Gastroesophageal sphincter (tissue), 4 donors: ENCODE results near the gene SUPT5H. TPM values are rescaled to one million over a fixed set of nuclear protein-coding genes. Genes with fewer than 3 reads are reported as not detected.
A peak's percentile ranks its signal among the peaks of the same experiment; 100 is the strongest.

Source experiments
- ATAC-seq: fragments of 150-250 bp; one replicate; pipeline ENCODE4 v1.9.1; 2016; ENCODE audit warnings: mild to moderate bottlenecking, moderate library complexity
- H3K27ac ChIP-seq, 4 donors: fragments of 200-600 bp; sonication (generic) in 3 of 4; 1 replicate in 3 of 4; 2 replicates in 1 of 4; pipeline ENCODE4 v1.5.1; 2016 to 2019
- H3K27me3 ChIP-seq: fragments of 200-600 bp; sonication (generic); one replicate; pipeline ENCODE4 v1.5.1; 2019
- H3K36me3 ChIP-seq, 2 donors: fragments of 200-600 bp; sonication (generic); one replicate each; pipeline ENCODE4 v1.5.1; 2019; ENCODE audit warnings: control low read depth in 1 of 2
- H3K4me1 ChIP-seq, 3 donors: fragments of 200-600 bp; sonication (generic); 1 replicate in 2 of 3; 2 replicates in 1 of 3; pipeline ENCODE4 v1.5.1; 2016 to 2019; ENCODE audit warnings: control low read depth in 2 of 3
- H3K4me3 ChIP-seq, 2 donors: fragments of 200-600 bp; sonication (generic); one replicate each; pipeline ENCODE4 v1.5.1; 2019; ENCODE audit warnings: mild to moderate bottlenecking in 1 of 2, moderate library complexity in 1 of 2
- H3K9me3 ChIP-seq, 3 donors: fragments of 200-600 bp; sonication (generic); one replicate each; pipeline ENCODE4 v1.5.1; 2017 to 2019; ENCODE audit warnings: control low read depth in 2 of 3
- EP300 ChIP-seq: sonication (generic); formaldehyde crosslinking; IDR thresholded peaks from one replicate; pipeline ENCODE4 v1.6.1; 2017; ENCODE audit warnings: antibody characterized with exemption, mild to moderate bottlenecking
- POLR2A ChIP-seq, 2 donors: fragments of 450-650 bp; IDR thresholded peaks; one replicate each; pipeline ENCODE4 v1.6.1; 2017; ENCODE audit warnings: antibody characterized with exemption in 2 of 2, mild to moderate bottlenecking in 2 of 2, moderate library complexity in 1 of 2
- POLR2AphosphoS5 ChIP-seq: sonication (generic); formaldehyde crosslinking; IDR thresholded peaks from one replicate; pipeline ENCODE4 v1.6.1; 2017; ENCODE audit warnings: antibody characterized with exemption
- WGBS, 2 donors: methylation state at CpG; one replicate each; pipeline ENCODE4 v1.1.5; 2018; ENCODE audit warnings: low coverage in 1 of 2; 5-methylcytosine and 5-hydroxymethylcytosine counted together
- total RNA-seq, 4 donors: library from RNA; depleted of rRNA; stranded (reverse); fragments of >200 nt; gene quantifications; one replicate each; pipeline ENCODE4 v1.1.0, GENCODE V29; 2016
- TF ChIP-seq, protein P1 (sequence below), 4 experiments: fragments of 200-600 bp in 2 of 4; fragments of 450-650 bp in 2 of 4; sonication (generic) in 1 of 4; IDR thresholded peaks; one replicate each; pipeline ENCODE4 v1.5.1; 2017 to 2019; ENCODE audit warnings: antibody characterized with exemption in 4 of 4, mild to moderate bottlenecking in 2 of 4, moderate library complexity in 2 of 4

SUPT5H gene
- total RNA-seq, 4 donors from 2014 or later: 71.5 to 99.1 (median 87.0) TPM

DNA sequence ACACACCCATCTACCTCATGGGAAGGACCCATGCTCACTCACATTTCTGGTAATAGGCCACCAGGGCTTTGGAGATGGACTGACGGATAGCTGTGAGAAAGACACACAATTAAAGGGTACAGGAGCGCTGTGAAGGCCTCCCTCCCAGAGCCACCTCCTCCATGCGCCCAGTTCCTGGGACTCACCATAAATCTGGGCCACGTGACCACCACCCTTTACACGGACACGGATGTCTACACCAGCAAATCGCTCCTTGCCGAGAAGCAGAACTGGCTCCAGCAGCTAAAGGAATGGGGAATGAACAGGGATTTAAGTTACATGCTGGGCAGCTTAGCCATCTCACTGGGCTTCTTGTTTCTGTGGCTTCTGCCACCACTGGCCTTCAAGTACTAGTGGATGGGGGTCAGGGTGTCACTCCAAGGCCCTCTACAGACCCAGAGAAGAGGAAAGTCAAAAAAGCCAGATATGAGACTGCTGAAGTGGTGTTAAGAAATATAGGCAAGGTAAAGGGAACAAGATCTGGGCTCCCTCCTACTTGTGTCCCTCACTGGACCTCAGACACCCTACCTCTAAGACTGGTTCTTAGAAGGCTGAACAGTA is 11.8 kb upstream of the SUPT5H start:
- no peak for ATAC-seq
- H3K27me3 ChIP-seq: no peaks in the 10 kb centered on the region
- peaks cover 0 to 41% of the 10 kb centered on the region in 2 donors for H3K36me3 ChIP-seq
- no peak for TF ChIP-seq EP300
- TF ChIP-seq, protein P1, sequence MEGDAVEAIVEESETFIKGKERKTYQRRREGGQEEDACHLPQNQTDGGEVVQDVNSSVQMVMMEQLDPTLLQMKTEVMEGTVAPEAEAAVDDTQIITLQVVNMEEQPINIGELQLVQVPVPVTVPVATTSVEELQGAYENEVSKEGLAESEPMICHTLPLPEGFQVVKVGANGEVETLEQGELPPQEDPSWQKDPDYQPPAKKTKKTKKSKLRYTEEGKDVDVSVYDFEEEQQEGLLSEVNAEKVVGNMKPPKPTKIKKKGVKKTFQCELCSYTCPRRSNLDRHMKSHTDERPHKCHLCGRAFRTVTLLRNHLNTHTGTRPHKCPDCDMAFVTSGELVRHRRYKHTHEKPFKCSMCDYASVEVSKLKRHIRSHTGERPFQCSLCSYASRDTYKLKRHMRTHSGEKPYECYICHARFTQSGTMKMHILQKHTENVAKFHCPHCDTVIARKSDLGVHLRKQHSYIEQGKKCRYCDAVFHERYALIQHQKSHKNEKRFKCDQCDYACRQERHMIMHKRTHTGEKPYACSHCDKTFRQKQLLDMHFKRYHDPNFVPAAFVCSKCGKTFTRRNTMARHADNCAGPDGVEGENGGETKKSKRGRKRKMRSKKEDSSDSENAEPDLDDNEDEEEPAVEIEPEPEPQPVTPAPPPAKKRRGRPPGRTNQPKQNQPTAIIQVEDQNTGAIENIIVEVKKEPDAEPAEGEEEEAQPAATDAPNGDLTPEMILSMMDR (IDR thresholded peaks at IDR 0.05): no peak
- no peak for TF ChIP-seq POLR2AphosphoS5
- TF ChIP-seq POLR2A (IDR thresholded peaks at IDR 0.05): no peak
- H3K9me3 ChIP-seq: no peaks in the 10 kb centered on the region
- peak overlapping the region in 2 of 4 donors; percentile 91 to 92 for H3K27ac ChIP-seq
- H3K4me1 ChIP-seq: peaks cover 7 to 54% (median 28%) of the 10 kb centered on the region in 3 donors
- 73% methylated on average over 3 of the region's 8 CpGs; no CpG with 5 or more reads in 1 of the 2 donors for WGBS, 2 donors
- no peak overlapping the region for H3K4me3 ChIP-seq

DNA sequence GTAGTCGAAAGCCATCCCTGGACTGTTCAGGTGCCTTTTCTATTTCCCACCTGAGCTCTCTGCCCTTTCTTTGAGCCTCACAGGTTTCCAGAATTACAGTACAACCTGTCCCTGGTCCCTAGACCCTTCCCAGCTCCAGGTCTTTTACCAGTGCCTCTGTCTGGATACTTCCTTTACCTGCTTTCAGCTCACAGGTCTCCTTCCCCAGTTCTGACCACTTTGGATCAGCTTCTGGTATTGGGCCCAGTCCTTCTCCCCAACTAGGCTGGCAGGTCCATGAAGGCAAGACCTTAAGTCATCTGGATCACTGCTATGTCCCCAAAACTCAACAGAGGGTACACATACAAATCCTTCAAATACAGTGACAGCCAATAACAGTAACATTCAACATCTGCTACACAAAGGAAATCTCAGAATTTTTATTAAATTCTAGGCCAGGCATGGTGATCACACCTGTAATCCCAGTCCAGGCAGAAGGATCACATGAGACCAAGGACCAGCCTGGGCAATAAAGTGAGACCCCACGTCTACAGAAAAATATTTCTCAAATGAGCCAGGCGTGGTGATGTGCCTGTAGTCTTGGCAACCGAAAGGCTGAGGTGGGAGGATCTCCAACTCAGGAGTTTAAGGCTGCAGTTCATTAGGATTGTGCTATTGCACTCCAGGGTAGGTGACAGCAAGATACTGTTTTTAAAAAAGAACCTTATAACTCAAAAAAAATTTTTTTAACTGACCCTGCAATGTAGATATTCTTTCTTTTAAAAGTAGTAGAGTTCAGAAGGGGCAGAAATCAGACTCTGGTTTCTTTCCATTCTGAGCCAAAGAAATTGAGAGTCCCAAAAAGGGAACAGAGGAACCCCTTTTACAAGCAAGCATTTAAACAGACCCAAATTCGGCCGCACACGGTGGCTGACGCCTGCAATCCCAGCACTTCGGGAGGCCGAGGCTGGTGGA is 11.0 kb upstream of the SUPT5H start:
- Histone ChIP-seq H3K27ac (peak overlapping the region in 3 of 4 donors; percentile 25 to 92 (median 91)), H3K4me3 (peak overlapping the region in 1 of 2 donors; percentile 80), H3K27me3 (no peaks in the 10 kb centered on the region), H3K36me3 (peaks cover 0 to 41% of the 10 kb centered on the region in 2 donors), H3K9me3 (no peaks in the 10 kb centered on the region), H3K4me1 (peaks cover 4 to 45% (median 20%) of the 10 kb centered on the region in 3 donors)
- 45 to 66% methylated on average over 9 to 10 of the region's 10 CpGs for WGBS, 2 donors
- TF ChIP-seq POLR2A (IDR thresholded peaks at IDR 0.05): no peak
- TF ChIP-seq, protein P1 (IDR thresholded peaks at IDR 0.05): no peak
- no peak for TF ChIP-seq EP300
- TF ChIP-seq POLR2AphosphoS5: no peak
- no peak for ATAC-seq

DNA sequence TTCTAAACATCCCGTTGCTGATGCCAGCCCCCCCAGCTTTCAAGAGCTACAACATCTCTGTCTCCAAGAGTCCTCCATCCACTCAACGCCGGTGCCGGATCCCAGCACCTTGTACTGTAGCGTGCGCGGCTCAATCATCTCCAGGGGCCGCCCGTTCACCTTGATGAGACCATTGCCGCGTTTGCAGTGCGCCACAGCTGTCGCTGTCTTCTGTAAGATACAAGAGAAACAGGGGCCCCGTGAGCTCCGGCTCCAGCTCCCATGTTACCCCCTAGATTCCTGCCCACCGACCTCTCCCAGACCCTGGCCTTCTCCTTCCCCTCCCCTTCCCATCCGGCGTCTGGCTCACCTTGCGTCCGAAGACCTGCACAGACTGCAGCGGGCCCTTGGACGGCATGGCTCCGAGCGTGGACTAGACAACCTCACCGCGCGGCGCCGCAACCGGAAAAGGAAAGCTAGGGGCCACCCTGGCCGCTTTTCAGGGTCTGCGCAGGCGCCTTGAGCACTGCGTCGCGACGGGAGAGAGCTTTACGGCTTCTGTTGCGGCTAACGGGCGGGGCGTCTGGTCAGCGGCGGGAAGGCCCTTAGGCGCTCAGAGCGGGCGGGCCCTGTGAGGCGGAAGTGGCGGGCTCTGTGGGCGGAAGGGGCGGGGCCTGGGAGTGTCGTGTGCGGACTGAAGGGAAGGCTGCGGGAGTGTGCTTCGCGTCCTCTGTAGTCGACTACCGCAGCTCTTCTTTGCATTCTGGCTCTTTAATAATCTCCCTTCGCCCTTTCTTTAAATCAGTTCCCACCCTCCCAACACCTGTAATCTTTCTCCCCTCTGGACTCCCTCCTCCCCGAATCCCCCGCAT is 9.7 kb upstream of the SUPT5H start, which contains the start of gene RPS16:
TSS of gene RPS16 (minus strand) at position 451 of the 851 bp plus-strand sequence. CDS start at position 397, 54 bp downstream.
- H3K36me3 ChIP-seq: peaks cover 0 to 41% of the 10 kb centered on the region in 2 donors
- H3K9me3 ChIP-seq: no peaks in the 10 kb centered on the region
- peak within 1 kb of the TSS; percentile 51 to 80 for H3K4me3 ChIP-seq
- no peaks in the 10 kb centered on the region for H3K27me3 ChIP-seq
- peak within 1 kb of the TSS; percentile 63 to 92 (median 90) for H3K27ac ChIP-seq
- TF ChIP-seq EP300: no peak
- peak; percentile 100 for TF ChIP-seq POLR2AphosphoS5
- TF ChIP-seq, protein P1 (IDR thresholded peaks at IDR 0.05): peak in 2 of 4 experiments; percentile 29 to 34
- TF ChIP-seq POLR2A (IDR thresholded peaks at IDR 0.05): peak; percentile 96 to 97
- peak; percentile 98 for ATAC-seq
- 0 to 1% methylated on average over 15 to 16 of the region's 61 CpGs for WGBS, 2 donors
- H3K4me1 ChIP-seq: peaks cover 4 to 47% (median 18%) of the 10 kb centered on the region in 3 donors

DNA sequence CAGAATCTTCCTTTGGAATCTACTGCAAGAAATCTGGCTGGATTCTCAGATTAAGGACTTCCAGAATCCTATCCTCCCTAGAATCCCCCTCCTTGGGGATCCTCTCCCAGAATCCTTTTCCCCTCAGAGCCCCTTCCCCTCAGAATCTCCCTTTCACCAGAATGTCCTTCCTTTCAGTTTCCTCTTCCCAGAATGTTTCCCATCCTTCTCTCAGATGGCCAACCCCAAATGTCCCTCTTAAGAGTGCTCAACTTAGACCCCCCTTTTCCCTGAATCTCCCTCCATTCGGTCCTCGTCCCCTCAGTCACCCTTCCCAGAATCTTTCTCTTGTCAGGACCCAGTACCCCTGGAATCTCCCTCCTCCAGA is 9.0 kb upstream of the SUPT5H start:
- TF ChIP-seq, protein P1 (IDR thresholded peaks at IDR 0.05): no peak
- TF ChIP-seq POLR2AphosphoS5: no peak
- no peak for TF ChIP-seq POLR2A (IDR thresholded peaks at IDR 0.05)
- TF ChIP-seq EP300: no peak
- 0 to 4% methylated on average over 2 of the region's 2 CpGs for WGBS, 2 donors
- H3K4me3 ChIP-seq: peak overlapping the region; percentile 34 to 80
- peak overlapping the region; percentile 63 to 92 (median 90) for H3K27ac ChIP-seq
- no peak for ATAC-seq
- H3K27me3 ChIP-seq: no peaks in the 10 kb centered on the region
- H3K36me3 ChIP-seq: peaks cover 0 to 36% of the 10 kb centered on the region in 2 donors
- no peaks in the 10 kb centered on the region for H3K9me3 ChIP-seq
- peaks cover 4 to 47% (median 18%) of the 10 kb centered on the region in 3 donors for H3K4me1 ChIP-seq
